Right lobe of liver (tissue), 4 donors: ENCODE data around the gene TRIO.

Experiments used
- CTCF ChIP-seq, 4 donors: fragments of 200-600 bp in 3 of 4; fragments of 450-650 bp in 1 of 4; IDR thresholded peaks; one replicate each; pipeline versions ENCODE4 v1.5.1 to v1.8.0; 2016 to 2022; ENCODE audit warnings: antibody characterized with exemption in 4 of 4, mild to moderate bottlenecking in 2 of 4
- POLR2A ChIP-seq: fragments of 450-650 bp; IDR thresholded peaks from one replicate; pipeline ENCODE4 v1.6.1; 2017; ENCODE audit warnings: antibody characterized with exemption, mild to moderate bottlenecking
- donor health status: DM: no; HTN: no; CAD: no.
- donor health status: DM: no; HTN: no; CAD: no.
- donor health status: DM: no; HTN: yes; CAD: no.

DNA sequence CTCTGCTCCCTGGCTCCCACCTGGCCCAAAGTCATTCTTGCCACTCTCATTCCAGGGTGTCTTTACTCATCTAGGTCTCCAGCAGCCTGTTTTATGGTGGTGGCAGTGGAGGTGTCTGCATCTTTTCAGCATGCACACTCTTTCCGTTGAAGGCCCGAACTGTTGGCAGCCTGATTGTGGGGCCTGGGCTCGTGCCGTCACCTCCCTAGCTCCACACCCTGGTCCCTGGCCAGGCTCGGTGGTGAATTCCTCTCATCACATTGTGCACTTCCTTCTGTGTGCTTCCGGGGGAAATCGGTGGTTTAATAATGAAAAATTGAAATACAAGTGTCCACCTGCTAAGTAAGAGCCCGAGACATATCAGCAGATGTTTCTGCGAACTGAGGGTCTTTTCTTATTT, 214.3 kb downstream of the TRIO start:
- TF ChIP-seq CTCF (IDR thresholded peaks at IDR 0.05) (no peak), POLR2A (no peak)
